Endodermal cell (in vitro differentiated cells): ENCODE measurements around the gene GAA. TPM values are rescaled to one million over a fixed set of nuclear protein-coding genes. Genes with fewer than 3 reads are reported as not detected.
A peak's percentile ranks its signal among the peaks of the same experiment; 100 is the strongest.

ENCODE experiments used
- DNase-seq: peaks from one replicate; pipeline ENCODE4 v3.0.0-alpha.2; 2017
- H3K27ac ChIP-seq: 2 replicates; pipeline ENCODE4 v1.5.1; 2013; ENCODE audit warnings: mild to moderate bottlenecking, low read depth, low read length, moderate library complexity
- H3K27me3 ChIP-seq: 2 replicates; pipeline ENCODE4 v1.6.1; 2013; ENCODE audit warnings: mild to moderate bottlenecking, low read length, moderate library complexity; ENCODE audit not compliant: insufficient read depth, control insufficient read depth, poor library complexity, severe bottlenecking
- H3K36me3 ChIP-seq: 2 replicates; pipeline ENCODE4 v1.7.0; 2013; ENCODE audit warnings: mild to moderate bottlenecking, low read length, moderate library complexity; ENCODE audit not compliant: control insufficient read depth, insufficient read depth
- H3K4me1 ChIP-seq: one replicate; pipeline ENCODE4 v1.7.0; 2013; ENCODE audit warnings: low read length; ENCODE audit not compliant: control insufficient read depth, insufficient read depth
- H3K4me3 ChIP-seq: 2 replicates; pipeline ENCODE4 v1.5.1; 2013; ENCODE audit warnings: mild to moderate bottlenecking, low read length, moderate library complexity
- H3K9ac ChIP-seq: 2 replicates; pipeline ENCODE4 v1.6.1; 2013; ENCODE audit warnings: mild to moderate bottlenecking, low read length, moderate library complexity; ENCODE audit not compliant: poor library complexity, severe bottlenecking; ENCODE audit errors: extremely low read depth
- H3K9me3 ChIP-seq: 2 replicates; pipeline ENCODE4 v1.6.1; 2013; ENCODE audit warnings: mild to moderate bottlenecking, low read length, moderate library complexity; ENCODE audit not compliant: control insufficient read depth
- H3K27ac Mint-ChIP-seq: 2 replicates; pipeline ENCODE4 v1.8.0; 2020; ENCODE audit warnings: mixed read lengths
- H3K27me3 Mint-ChIP-seq: 2 replicates; pipeline ENCODE4 v1.8.0; 2021; ENCODE audit warnings: mild to moderate bottlenecking, mixed read lengths; ENCODE audit not compliant: insufficient read depth
- H3K36me3 Mint-ChIP-seq: 2 replicates; pipeline ENCODE4 v1.8.0; 2020; ENCODE audit warnings: low read depth, mixed read lengths
- H3K4me1 Mint-ChIP-seq: 2 replicates; pipeline ENCODE4 v1.8.0; 2020; ENCODE audit warnings: mixed read lengths
- H3K4me3 Mint-ChIP-seq: 2 replicates; pipeline ENCODE4 v1.8.0; 2020; ENCODE audit warnings: mild to moderate bottlenecking, moderate library complexity, mixed read lengths
- H3K9me3 Mint-ChIP-seq: 2 replicates; pipeline ENCODE4 v1.8.0; 2020; ENCODE audit warnings: mild to moderate bottlenecking, mixed read lengths
- CTCF ChIP-seq: fragments of 200-600 bp; sonication (generic); conservative IDR thresholded peaks from 2 replicates; pipeline ENCODE4 v1.5.0; 2021; ENCODE audit warnings: antibody characterized with exemption, mild to moderate bottlenecking
- WGBS, 2 experiments: methylation state at CpG; one replicate each; pipeline versions ENCODE4 v1.1.5 to v1.1.7; 2013; ENCODE audit warnings: missing lambda C conversion rate in 2 of 2, mixed read lengths in 1 of 2; ENCODE audit not compliant: insufficient coverage in 1 of 2, insufficient read length in 1 of 2; 5-methylcytosine and 5-hydroxymethylcytosine counted together
- total RNA-seq, 2 donors: library from RNA; stranded (reverse); fragmentation: NEBNext Ultra II Directional in 1 of 2; extraction: Animal tissue kit (Norgen Biotek cat#: 25700) in 1 of 2; gene quantifications; 2 replicates in 1 of 2; 3 replicates in 1 of 2; pipeline ENCODE4 v1.2.1, GENCODE V29; 2021

The GAA gene
- total RNA-seq, 2 donors from 2014 or later = 46.4 to 72.3 TPM

GRCh38 chr17:80097844-80098691 is 3.3 kb upstream of the GAA start:
- no peak overlapping the region for H3K9ac ChIP-seq
- no peak for DNase-seq
- H3K27me3 ChIP-seq = no peaks in the 10 kb centered on the region
- no peak for TF ChIP-seq CTCF
- H3K27ac Mint-ChIP-seq = no peak overlapping the region
- H3K4me3 ChIP-seq = no peak overlapping the region
- no peaks in the 10 kb centered on the region for H3K36me3 Mint-ChIP-seq
- H3K27me3 Mint-ChIP-seq = peaks cover 7% of the 10 kb centered on the region
- peaks cover 12% of the 10 kb centered on the region for H3K4me1 Mint-ChIP-seq
- no peak overlapping the region for H3K4me3 Mint-ChIP-seq
- no peak overlapping the region for H3K27ac ChIP-seq
- no peaks in the 10 kb centered on the region for H3K9me3 Mint-ChIP-seq
- no peaks in the 10 kb centered on the region for H3K36me3 ChIP-seq
- 86 to 93% methylated on average over 14 to 23 of the region's 23 CpGs for WGBS, 2 experiments
- no peaks in the 10 kb centered on the region for H3K9me3 ChIP-seq
- no peaks in the 10 kb centered on the region for H3K4me1 ChIP-seq

GRCh38 chr17:80099291-80100034 is 1.9 kb upstream of the GAA start:
- Histone ChIP-seq H3K27ac (no peak overlapping the region), H3K9ac (no peak overlapping the region), H3K4me3 (no peak overlapping the region), H3K4me1 (no peaks in the 10 kb centered on the region), H3K9me3 (no peaks in the 10 kb centered on the region), H3K27me3 (no peaks in the 10 kb centered on the region), H3K36me3 (no peaks in the 10 kb centered on the region)
- Mint-ChIP-seq H3K9me3 (no peaks in the 10 kb centered on the region), H3K4me1 (peaks cover 16% of the 10 kb centered on the region), H3K27me3 (peaks cover 7% of the 10 kb centered on the region), H3K4me3 (no peak overlapping the region), H3K27ac (no peak overlapping the region), H3K36me3 (no peaks in the 10 kb centered on the region)
- DNase-seq = peak; percentile 53
- TF ChIP-seq CTCF = no peak
- 91 to 96% methylated on average over 22 to 27 of the region's 27 CpGs for WGBS, 2 experiments

- Histone ChIP-seq H3K9me3 (no peaks in the 10 kb centered on the region), H3K9ac (no peak overlapping the region), H3K36me3 (no peaks in the 10 kb centered on the region), H3K27ac (no peak overlapping the region), H3K27me3 (no peaks in the 10 kb centered on the region), H3K4me3 (no peak overlapping the region), H3K4me1 (no peaks in the 10 kb centered on the region)
- WGBS, 2 experiments = 92 to 100% methylated on average over 4 of the region's 4 CpGs
- Mint-ChIP-seq H3K9me3 (no peaks in the 10 kb centered on the region), H3K27ac (no peak overlapping the region), H3K36me3 (no peaks in the 10 kb centered on the region), H3K4me3 (no peak overlapping the region), H3K4me1 (peaks cover 16% of the 10 kb centered on the region), H3K27me3 (peaks cover 7% of the 10 kb centered on the region)
- TF ChIP-seq CTCF = no peak
- no peak for DNase-seq
Observed at GRCh38 chr17:80100035-80100323, 1.4 kb upstream of the GAA start.
